Spleen (tissue), 7 donors: ENCODE data around the gene KCNH5.

Experiments used
- POLR2A ChIP-seq, 3 donors: fragments of 450-650 bp; IDR thresholded peaks; one replicate each; pipeline ENCODE4 v1.5.1; 2017; ENCODE audit warnings: antibody characterized with exemption in 3 of 3, mild to moderate bottlenecking in 1 of 3
- TF ChIP-seq, protein P1 (sequence below), 11 experiments: fragments of 200-600 bp in 7 of 11; fragments of 450-650 bp in 4 of 11; sonication (generic) in 4 of 11; IDR thresholded peaks in 8 of 11; conservative IDR thresholded peaks in 3 of 11; 1 replicate in 7 of 11; 2 replicates in 4 of 11; pipeline versions ENCODE4 v1.4.0 to v1.8.0; 2016 to 2021; ENCODE audit warnings: antibody characterized with exemption in 11 of 11, inconsistent platforms in 4 of 11, mild to moderate bottlenecking in 1 of 11
- donor health status: DM: no; HTN: no; CAD: no; lungs with moderate emphysema.
- donor health status: DM: no; HTN: no; CAD: no.
- donor health status: DM: no; HTN: no; CAD: no.

DNA sequence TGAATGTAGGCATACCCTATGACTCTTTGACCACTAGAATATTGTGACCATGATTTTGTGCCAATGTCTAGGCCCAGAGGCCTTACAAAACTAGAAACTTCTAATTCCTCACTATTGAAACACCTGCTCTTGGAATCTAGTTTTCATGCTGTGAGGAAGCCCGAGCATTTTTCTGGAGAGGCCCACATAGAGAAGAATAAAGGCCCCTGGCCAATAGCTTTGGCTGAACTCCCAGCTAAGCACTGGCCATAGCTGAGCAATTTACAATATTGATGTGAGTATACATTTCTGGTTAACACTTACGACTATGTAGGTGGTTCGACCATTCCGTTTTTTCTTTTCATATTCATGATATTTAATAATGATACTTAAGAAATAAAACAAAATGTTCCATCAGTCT lies 190.3 kb downstream of the KCNH5 start:
- TF ChIP-seq, protein P1, sequence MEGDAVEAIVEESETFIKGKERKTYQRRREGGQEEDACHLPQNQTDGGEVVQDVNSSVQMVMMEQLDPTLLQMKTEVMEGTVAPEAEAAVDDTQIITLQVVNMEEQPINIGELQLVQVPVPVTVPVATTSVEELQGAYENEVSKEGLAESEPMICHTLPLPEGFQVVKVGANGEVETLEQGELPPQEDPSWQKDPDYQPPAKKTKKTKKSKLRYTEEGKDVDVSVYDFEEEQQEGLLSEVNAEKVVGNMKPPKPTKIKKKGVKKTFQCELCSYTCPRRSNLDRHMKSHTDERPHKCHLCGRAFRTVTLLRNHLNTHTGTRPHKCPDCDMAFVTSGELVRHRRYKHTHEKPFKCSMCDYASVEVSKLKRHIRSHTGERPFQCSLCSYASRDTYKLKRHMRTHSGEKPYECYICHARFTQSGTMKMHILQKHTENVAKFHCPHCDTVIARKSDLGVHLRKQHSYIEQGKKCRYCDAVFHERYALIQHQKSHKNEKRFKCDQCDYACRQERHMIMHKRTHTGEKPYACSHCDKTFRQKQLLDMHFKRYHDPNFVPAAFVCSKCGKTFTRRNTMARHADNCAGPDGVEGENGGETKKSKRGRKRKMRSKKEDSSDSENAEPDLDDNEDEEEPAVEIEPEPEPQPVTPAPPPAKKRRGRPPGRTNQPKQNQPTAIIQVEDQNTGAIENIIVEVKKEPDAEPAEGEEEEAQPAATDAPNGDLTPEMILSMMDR (IDR thresholded peaks at IDR 0.05 in 8 of 11, conservative IDR thresholded peaks at IDR 0.05 in 3 of 11): no peak
- no peak for TF ChIP-seq POLR2A (IDR thresholded peaks at IDR 0.05)
